DOHH2 (cell line): ENCODE results near the gene TAF4.

Experiments used
- H3F3A ChIP-seq: fragments of 200-600 bp; sonication (generic), shearing (Covaris generic); 2 replicates; pipeline ENCODE4 v1.6.0; 2016; ENCODE audit warnings: antibody characterized with exemption, mild to moderate bottlenecking; ENCODE audit not compliant: control insufficient read depth, insufficient read depth
- H3K27ac ChIP-seq: fragments of 200-600 bp; sonication (generic); 2 replicates; pipeline ENCODE4 v1.5.1; 2014; ENCODE audit warnings: low read depth, mild to moderate bottlenecking, low read length, moderate library complexity
- H3K27me3 ChIP-seq: fragments of 200-600 bp; sonication (generic); 2 replicates; pipeline ENCODE4 v1.6.1; 2014; ENCODE audit warnings: mild to moderate bottlenecking, low read length, mixed read lengths; ENCODE audit not compliant: control insufficient read depth
- H3K36me3 ChIP-seq: fragments of 200-600 bp; sonication (generic); 2 replicates; pipeline ENCODE4 v1.6.1; 2014; ENCODE audit warnings: mild to moderate bottlenecking, low read length, moderate library complexity, mixed read lengths; ENCODE audit not compliant: control insufficient read depth
- H3K4me1 ChIP-seq: fragments of 200-600 bp; sonication (generic); 2 replicates; pipeline ENCODE4 v1.6.1; 2014; ENCODE audit warnings: mild to moderate bottlenecking, low read length, mixed read lengths; ENCODE audit not compliant: control insufficient read depth
- H3K4me2 ChIP-seq: fragments of 200-600 bp; sonication (generic); 2 replicates; pipeline ENCODE4 v1.6.0; 2014; ENCODE audit warnings: mild to moderate bottlenecking, low read length, moderate library complexity
- H3K4me3 ChIP-seq: fragments of 200-600 bp; sonication (generic); 2 replicates; pipeline ENCODE4 v1.5.1; 2014; ENCODE audit warnings: mild to moderate bottlenecking, low read length, mixed read lengths
- H3K79me2 ChIP-seq: fragments of 200-600 bp; sonication (generic); 2 replicates; pipeline ENCODE4 v1.6.1; 2014; ENCODE audit warnings: mild to moderate bottlenecking, low read length, mixed read lengths; ENCODE audit not compliant: control insufficient read depth
- H3K9me2 ChIP-seq: fragments of 200-600 bp; sonication (generic); replicated peaks from 2 replicates; pipeline ENCODE4 v1.6.1; 2014; ENCODE audit warnings: mild to moderate bottlenecking, low read length, mixed read lengths; ENCODE audit not compliant: control insufficient read depth
- H3K9me3 ChIP-seq: fragments of 200-600 bp; sonication (generic); 2 replicates; pipeline ENCODE4 v1.6.1; 2014; ENCODE audit warnings: antibody characterized with exemption, low read length, mixed read lengths; ENCODE audit not compliant: control insufficient read depth, insufficient read depth
- H4K20me1 ChIP-seq: fragments of 200-600 bp; sonication (generic); 2 replicates; pipeline ENCODE4 v1.6.0; 2014; ENCODE audit warnings: low read depth, mild to moderate bottlenecking, antibody characterized with exemption, low read length, moderate library complexity; ENCODE audit not compliant: control insufficient read depth, insufficient read depth
- EZH2phosphoT487 ChIP-seq: fragments of 200-600 bp; sonication (generic); IDR thresholded peaks from 2 replicates; pipeline ENCODE4 v1.6.1; 2017; ENCODE audit warnings: borderline replicate concordance, mild to moderate bottlenecking, antibody characterized with exemption, low read length, moderate library complexity, mixed read lengths
- TF ChIP-seq, protein P1 (sequence below): fragments of 200-600 bp; sonication (generic); IDR thresholded peaks from one replicate; pipeline ENCODE4 v1.5.1; 2014; ENCODE audit warnings: antibody characterized with exemption, mild to moderate bottlenecking, low read depth, low read length; ENCODE audit not compliant: poor library complexity, severe bottlenecking

The TAF4 gene

DNA sequence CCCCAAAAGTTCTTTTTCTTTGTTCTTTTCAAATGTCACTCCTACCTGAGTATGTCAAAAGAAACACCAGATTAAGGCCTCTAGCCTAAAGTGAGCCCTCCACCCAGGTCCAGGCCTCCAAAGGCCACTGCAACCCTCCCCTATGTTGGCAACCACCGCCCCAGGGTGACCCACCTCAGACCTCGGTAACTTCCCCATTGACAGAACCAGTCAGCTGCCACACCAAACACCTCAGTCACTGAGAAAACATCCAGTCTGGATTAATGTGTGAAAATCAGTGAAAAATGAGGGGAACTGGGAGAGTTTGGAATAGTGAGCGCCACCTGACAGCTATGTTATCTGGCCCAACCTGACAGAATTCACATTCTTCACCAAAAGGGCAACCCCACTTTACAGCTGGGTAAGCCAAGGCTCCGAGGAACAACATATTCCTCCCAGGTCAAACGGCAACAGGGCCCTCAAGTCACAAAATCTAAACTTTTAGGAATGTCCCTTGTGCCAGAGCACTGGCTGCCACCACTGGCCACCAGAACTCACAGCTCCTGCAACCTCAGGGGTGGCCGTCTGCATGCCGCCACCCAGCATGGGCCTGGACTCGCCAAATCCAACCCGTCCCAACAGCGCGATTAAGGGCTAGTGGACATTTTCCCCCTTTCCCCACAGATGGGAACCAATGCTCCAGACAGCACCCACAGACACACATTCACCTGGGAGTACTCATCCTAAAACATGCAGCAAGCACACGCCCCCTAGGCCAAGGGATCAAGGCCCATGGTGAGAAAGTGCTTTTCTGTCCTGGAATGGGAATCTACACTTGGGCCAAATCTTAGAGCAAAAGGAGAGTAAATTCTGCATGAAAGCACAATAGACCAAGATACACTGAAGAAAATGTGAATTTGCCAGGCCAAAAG lies 4.8 kb downstream of the TAF4 start:
- Histone ChIP-seq H3K4me2 (no peak overlapping the region), H3K27ac (no peak overlapping the region), H3K9me3 (no peaks in the 10 kb centered on the region), H3K9me2 (no peaks in the 10 kb centered on the region), H3K4me1 (peaks cover 20% of the 10 kb centered on the region), H4K20me1 (peaks cover 17% of the 10 kb centered on the region), H3K36me3 (peaks cover 36% of the 10 kb centered on the region), H3K27me3 (no peaks in the 10 kb centered on the region), H3F3A (0 out of 2 replicates have a peak, but pooled peaks cover 3% of the 10 kb centered on the region), H3K4me3 (no peak overlapping the region), H3K79me2 (peaks cover 75% of the 10 kb centered on the region)
- TF ChIP-seq, protein P1, sequence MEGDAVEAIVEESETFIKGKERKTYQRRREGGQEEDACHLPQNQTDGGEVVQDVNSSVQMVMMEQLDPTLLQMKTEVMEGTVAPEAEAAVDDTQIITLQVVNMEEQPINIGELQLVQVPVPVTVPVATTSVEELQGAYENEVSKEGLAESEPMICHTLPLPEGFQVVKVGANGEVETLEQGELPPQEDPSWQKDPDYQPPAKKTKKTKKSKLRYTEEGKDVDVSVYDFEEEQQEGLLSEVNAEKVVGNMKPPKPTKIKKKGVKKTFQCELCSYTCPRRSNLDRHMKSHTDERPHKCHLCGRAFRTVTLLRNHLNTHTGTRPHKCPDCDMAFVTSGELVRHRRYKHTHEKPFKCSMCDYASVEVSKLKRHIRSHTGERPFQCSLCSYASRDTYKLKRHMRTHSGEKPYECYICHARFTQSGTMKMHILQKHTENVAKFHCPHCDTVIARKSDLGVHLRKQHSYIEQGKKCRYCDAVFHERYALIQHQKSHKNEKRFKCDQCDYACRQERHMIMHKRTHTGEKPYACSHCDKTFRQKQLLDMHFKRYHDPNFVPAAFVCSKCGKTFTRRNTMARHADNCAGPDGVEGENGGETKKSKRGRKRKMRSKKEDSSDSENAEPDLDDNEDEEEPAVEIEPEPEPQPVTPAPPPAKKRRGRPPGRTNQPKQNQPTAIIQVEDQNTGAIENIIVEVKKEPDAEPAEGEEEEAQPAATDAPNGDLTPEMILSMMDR, result no peak
- TF ChIP-seq EZH2phosphoT487, result no peak

DNA sequence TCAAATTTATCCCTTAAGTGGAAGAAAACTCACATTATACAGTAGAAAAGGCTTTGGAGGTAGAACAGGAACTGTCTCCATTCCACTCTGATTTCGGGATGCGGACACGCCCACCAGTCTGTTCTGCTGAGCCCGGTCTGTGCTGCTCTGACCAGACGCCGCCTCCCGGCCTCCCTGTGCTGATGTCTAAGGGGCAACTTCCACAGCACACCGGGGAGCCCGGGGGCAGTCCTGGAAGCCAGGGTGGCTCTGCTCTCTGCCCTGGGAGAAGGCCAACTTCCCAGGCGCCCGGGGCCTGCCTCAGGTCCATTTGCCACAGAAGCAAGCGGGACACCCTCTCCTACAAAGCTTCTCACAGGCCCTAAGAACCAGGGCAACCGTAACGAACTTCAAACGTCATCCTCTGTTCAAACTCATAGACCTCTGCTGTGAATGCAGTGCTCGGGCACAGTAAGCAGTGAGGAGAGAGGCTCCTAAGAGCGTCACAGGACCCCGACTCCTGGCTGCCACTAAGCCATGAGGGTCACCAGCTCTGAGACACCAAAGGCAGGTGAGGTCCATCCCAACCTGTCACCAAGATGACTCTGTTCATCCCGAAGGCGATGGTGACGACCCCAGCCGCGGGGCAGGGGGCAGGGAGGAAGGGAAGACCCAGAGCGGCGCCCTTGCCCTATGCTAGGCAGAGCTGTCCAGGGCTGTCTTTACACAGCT lies 5.6 kb downstream of the TAF4 start:
- Histone ChIP-seq H3K4me2 (no peak overlapping the region), H3K9me3 (no peaks in the 10 kb centered on the region), H3K4me3 (no peak overlapping the region), H3K27ac (no peak overlapping the region), H3K27me3 (no peaks in the 10 kb centered on the region), H3F3A (0 out of 2 replicates have a peak, but pooled peaks cover 3% of the 10 kb centered on the region), H4K20me1 (peaks cover 17% of the 10 kb centered on the region), H3K79me2 (peaks cover 83% of the 10 kb centered on the region), H3K9me2 (no peaks in the 10 kb centered on the region), H3K4me1 (peaks cover 20% of the 10 kb centered on the region), H3K36me3 (peaks cover 39% of the 10 kb centered on the region)
- TF ChIP-seq, protein P1, result no peak
- TF ChIP-seq EZH2phosphoT487, result no peak

DNA sequence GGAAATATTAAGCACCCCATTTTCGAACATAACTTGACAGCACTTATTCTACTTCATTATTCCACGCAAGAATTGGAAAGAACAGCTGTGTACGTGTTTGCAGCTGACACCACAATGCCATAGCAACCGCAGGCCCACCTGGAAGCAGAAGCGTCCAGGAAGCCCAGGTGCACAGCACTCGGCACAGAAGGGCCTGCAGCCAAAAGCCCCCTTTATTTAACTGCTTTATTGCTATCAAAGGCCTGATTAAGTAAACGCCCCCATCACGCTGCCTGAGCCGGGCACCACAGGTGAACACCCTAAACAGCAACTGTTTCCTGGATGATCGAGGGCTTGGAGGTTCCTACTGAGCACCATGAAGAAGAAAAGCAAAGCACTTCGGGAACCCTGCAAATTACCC lies 6.3 kb downstream of the TAF4 start:
- Histone ChIP-seq H3K27ac (no peak overlapping the region), H3K9me2 (no peaks in the 10 kb centered on the region), H3K4me1 (peaks cover 20% of the 10 kb centered on the region), H3K27me3 (no peaks in the 10 kb centered on the region), H3F3A (0 out of 2 replicates have a peak, but pooled peaks cover 3% of the 10 kb centered on the region), H3K79me2 (peaks cover 89% of the 10 kb centered on the region), H3K9me3 (no peaks in the 10 kb centered on the region), H3K36me3 (peaks cover 41% of the 10 kb centered on the region), H3K4me3 (no peak overlapping the region), H3K4me2 (no peak overlapping the region), H4K20me1 (peaks cover 17% of the 10 kb centered on the region)
- TF ChIP-seq, protein P1, result no peak
- TF ChIP-seq EZH2phosphoT487, result no peak
